Fibroblast of peridontal ligament (primary cell): ENCODE measurements around the gene ME2.
"Not testable (repeated sequence)": the region's sequence is repeated elsewhere in the genome, so short reads cannot be mapped to it uniquely, and the experiment has no call there.

Experiments
- DNase-seq: peaks from one replicate; pipeline ENCODE4 v3.0.0-alpha.2; 2010; ENCODE audit errors: extremely low read depth

Gene ME2

DNA sequence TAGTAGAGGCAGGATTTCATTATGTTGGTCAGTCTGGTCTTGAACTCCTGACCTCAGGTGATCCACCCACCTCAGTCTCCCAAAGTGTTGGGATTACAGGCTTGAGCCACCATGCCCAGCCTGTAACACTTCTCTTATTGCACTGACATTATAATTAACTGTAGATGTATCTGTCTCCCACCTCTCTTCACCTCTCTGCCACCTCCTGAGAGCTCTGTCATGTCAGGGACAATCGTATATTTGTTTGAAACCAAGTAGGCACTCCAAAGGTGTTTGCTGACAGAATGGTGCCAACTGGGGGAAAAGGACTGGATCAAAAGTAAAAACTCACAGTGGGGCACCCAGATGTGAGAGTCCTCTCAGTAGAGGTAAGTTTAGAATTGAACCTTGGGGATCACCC, 17.3 kb upstream of the ME2 start:
- DNase-seq = no peak

DNA sequence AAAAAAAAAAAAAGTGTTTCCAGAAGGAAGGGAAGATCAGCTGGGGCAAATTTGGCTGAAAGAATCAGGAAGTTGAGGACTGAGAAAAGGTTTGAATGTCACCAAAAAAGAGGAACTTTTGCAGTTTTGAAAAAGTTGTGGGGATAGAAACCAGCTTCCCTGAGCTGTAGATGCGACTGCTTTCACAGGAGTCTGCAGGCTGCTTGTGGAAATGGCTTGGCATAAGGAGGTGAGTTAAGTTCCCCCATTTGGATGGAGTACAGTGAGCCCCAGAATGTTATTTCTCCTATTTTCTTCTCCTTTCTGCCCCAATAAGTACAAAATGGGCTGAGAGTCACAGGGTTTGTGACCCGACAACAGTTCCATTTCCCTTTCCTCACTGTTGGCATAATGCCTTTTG, 16.5 kb upstream of the ME2 start:
- DNase-seq = no peak

DNA sequence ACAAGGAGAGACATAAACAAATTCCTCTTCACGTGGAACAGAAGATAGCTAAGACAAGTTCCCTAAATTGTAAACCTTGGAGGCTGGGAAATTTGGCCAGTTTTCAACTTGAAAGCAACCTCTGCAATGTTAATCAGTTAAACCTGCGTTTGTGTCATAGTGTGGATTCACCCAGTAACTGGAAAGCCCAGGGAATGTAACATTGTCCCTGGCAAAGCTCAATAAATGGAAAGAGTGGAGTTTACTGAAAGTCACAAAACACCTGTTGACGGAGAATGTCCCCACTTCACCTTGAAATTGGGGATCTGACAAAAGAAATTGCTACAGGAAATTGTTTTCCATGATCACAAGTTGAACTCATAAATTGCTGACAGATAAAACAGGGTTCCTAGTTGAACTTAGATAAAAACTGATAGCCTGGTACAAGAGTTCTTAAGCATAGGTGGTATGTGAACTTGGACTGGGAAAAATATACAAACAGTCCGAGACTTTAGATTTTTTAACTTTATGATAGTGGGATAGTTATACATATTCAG, 15.0 kb upstream of the ME2 start:
- no peak for DNase-seq

DNA sequence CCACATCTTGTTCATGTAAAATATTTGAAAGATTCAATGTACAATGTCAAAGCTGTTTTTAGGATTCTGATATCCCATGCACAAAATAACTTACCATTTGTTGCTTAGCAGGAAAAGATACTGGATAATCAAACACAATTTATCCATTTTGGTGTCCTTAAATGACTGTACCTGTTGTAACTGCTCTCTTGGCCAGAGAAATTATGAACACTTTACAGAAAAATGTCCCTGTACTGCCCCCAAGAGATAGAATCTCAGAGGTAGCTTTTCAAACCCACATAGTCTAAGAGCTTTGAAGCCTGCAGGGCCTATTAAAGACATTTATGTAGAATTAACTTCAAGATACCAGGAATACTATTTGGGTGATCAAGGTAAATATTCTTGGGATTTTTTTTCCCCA, 12.2 kb upstream of the ME2 start:
- DNase-seq = peak; percentile 25

DNA sequence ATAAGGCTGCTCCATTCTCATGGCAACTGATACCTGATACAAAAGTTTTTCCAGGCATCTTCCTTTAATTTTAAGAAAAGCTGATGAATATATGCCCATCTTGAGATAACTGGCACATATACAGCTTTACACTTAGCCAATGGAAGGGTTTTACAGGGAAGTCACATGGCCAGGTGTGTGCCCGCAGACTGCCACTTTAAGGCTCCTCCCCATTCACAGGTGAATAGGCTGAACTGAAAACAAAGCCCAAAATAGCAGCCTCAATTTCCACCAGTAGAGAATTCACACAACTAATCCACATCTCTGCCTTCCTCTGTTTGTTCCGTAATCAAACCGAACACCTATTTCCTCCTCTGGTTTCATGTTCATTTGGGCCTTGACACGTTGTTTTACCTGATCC, 9.8 kb upstream of the ME2 start:
- no peak for DNase-seq

DNA sequence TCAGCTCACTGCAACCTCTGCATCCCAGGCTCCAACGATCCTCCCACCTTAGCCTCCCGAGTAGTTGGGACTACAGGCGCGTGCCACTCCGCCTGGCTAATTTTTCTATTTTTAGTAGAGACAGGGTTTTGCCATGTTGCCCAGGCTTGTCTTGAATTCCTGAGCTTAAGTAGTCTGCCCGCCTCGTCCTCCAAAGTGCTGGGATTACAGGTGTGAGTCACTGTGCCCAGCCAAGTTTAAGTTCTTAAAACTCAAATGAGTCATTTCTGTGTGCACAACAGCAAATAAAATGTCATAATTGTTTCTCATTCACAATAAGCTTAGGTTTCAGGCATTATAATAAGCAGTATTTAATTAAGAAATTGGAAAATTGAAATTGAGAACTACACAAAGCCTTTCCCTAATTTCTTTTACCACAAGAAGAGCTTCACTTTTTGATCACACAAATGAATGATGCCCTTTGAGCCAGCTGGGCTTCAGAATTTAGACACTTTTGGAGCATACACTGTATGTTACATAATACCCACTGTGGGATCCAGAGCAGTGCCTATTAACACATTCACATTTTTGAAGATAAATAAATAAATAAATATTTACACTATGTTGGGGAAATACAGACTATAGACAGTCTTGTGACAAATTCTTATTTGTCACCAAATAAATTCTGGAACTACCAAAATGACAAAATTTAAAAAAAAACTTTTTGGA, 8.6 kb upstream of the ME2 start:
- peak; percentile 37 for DNase-seq

DNA sequence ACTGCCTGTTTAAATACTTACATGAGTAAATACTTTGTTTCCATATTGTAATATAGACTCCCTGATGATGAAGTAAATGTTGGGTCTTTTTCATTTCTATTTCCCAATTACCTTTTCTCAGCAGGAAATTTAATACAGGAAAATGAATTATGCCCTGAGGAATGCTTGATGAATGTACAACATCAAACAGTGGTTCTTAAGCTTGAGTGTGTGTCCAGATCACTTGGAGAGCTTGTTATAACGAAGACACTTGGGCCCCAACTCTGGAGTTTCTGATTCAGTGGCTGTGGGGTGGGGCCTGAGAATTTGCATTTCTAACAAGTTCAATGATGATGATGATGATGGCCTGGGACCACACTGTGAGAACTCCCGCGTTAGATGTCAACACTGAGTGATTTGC, 7.1 kb upstream of the ME2 start:
- no peak for DNase-seq

DNA sequence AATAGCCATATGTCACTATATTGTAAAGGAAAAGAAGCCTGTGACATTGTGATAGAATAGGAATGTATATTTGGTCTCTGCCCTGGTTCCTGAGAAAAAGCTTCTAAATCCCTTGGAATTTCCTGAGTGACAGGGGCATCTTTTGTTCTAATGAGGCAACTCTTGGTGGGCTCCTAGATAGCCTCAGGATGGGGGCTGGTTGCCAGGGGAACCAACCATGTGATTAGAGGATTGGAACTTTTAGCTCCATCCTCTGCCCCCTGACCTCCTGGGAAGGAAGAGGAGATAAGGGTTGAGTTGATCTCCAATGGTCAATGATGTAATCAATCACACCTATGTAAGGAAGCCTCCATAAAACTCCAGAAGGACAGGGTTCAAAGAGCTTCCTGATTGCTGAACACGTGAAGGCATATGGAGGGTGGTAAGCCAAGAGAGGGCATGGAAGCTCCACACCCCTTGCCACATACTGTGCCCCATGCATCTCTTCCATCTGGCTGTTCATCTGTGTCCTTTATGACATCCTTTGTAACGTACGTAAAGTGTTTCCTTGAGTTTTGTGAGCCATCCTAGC, 2.9 kb upstream of the ME2 start:
- DNase-seq = no peak

DNA sequence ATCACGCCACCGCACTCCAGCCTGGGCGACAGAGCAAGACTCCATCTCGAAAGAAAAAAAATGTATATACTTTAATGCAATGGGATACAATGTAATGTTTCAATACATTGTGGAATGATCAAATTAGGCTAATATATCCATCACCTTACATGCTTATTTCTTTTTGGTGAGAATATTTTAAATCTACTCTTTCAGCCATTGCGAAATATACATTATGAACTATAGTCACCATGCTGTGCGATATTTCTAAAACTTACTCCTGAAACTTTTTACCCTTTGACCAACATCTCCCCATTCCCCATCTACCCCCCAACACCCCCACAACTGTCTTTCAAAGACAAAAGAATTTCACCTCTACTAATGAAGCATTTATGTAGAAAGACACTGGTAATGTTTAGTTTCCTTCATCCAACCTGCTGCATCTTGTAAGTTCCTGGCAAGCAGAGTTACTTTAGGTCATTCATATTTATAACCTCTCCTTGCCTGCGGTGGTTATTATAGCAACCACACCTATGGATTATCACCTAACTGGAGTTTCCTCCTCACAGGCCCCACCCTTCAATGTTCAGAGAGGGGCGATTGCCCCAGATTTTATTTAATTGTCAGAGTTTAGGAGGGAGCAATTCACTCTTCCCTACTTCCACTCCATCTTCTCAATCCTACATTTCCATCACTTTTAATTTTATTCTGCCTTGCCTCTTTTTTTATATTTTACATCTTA, 1.2 kb upstream of the ME2 start:
- DNase-seq = no peak

DNA sequence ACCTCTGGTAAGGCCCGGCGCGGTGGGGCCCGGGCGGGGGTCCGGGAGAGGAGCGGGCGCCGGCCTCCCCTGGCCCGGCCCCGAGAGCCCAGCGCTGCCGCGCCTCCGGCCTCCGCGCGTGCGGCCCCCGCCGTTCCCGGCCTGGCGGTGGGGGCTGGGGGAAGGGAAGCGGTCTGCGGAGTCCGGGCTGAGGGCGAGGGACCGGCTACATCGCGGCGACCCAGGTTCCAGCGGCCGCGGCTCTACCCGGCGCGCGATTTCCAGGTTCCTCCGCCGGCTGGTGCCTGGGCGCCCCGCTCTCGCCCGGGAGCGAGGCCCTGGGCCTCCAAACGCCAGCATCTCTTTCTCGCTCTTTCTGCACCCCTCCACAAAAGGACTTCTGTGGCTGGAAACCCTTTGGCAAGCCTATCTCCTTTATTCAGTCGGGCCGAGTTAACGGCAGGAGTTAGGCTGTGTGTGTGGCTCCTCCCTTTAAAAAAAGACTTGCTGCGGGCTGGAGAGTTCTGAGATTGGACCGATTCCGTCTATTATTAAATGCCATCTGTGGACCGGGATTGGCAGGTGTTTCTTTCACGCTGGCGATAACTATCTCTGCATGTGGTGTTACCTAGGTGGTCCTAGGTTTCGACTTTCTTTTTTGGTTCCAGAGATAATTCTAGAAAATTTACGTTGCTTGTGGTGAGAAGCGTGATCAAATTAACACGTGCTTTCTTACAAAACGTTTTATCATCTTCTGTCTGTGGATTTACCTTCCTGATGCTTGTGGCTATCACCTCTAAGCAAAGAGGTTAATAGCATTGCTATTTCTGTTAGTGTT, 592 bp downstream of the ME2 start:
- peak; percentile 53 for DNase-seq

DNA sequence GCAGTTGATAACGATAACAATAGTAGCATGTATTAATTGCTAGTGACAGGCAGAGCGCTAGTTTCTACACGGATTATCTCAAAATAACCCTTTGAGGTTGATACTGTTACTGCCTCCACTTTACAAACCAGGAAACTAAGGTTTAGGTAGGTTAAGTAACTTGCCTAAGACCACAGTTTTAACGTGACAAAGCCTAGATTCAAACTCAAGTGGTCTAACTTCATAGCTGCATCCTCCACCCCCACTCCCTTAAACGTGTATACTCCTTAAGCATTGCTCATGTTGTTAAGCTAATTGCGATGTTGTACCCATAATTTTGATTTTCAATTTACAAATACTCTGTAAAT, 1.2 kb downstream of the ME2 start:
- peak; percentile 12 for DNase-seq

DNA sequence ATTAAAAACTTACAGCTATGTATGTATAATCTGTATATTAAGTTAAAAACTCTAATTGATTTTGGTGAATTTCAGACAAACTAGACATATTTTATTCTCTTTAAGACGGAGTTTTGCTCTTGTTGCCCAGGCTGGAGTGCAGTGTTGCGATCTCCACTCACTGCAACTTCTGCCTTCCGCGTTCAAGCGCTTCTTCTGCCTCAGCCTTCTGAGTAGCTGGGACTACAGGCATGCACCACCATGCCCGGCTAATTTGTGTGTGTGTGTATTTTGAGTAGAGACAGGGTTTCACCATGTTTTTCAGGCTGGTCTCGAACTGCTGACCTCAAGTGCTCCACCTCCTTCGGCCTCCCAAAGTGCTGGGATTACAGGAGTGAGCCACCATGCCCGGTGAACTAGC, 2.0 kb downstream of the ME2 start:
- DNase-seq = not testable (repeated sequence)

DNA sequence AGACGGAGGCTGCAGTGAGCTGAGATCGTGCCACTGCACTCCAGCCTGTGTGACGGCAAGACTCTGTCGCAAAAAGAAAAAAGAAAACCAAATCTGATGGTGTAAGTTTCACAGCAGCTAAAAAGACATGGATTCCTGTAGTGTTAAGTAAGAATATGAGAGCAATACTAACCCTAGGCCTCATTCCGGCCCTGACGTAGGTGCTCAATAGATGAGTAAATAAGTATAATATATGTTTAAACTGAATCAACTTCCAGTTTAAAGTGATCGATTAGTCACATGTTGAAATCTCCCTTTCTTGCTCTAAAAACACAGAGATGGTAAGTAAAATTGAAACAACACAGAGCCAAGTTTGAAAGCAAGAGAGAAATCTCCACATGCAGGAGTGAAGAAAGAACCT, 8.0 kb downstream of the ME2 start:
- no peak for DNase-seq

DNA sequence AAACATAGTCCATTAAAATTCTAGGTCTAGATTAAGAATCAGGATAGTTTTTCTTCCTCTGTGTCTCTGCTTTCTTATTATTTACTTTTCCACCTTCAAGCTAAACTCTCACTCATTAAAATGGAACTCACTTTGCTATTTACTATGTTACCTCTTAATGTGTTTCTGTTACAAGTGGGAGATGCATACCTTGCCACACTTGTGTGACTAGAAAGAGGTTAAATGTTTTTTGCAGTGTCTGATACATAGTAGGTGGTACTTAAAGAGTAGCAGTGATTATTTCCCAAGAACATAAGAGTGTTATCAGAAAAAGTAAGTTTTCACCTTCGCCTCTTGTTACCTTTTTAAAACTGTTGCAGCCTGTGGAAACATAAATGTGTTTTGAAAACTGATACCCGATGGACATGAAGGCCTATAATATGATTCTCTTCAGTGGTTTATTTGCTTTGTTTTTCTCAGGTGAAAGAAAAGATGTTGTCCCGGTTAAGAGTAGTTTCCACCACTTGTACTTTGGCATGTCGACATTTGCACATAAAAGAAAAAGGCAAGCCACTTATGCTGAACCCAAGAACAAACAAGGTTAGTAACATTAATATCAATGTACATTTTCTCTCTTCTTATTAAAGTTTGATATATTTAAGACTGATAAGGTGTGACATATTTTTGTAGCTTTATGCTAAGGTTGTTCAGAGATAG, 16.6 kb downstream of the ME2 start:
- no peak for DNase-seq

DNA sequence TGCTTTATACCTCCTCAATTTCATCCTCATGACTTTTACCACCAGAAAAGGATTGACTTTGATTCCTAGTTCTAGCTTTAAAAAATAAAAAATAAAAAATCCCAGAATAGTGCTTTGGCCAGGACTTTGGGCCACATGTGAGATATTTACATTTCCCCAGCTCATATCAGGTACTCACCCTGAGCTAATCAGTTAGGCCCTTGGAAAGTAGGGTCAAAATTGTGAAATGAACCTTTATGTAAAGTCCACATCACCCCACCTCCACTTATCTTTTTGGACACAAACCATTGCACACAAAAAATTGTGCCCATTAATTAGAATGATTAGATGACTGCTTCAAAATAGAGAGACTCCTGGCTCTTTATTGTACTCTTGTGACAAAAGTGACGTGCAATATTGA, 17.2 kb downstream of the ME2 start:
- DNase-seq = no peak

DNA sequence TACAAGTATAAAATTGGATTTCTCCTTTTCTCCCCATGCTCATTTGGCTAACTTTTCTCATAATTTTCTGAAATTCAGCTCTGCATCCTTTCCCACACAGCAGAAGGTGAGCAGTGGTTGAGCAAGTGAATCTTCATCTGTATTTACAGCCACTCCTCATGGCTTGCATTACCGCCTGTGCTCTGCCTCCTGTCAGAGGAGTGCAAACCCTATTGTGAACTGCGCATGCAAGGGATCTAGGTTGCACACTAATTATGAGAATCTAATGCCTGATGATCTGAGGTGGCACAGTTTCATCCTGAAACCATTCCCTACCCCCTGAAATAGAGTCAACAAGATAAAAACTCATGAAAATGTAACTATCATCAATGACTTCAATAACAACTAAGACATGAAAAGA, 20.0 kb downstream of the ME2 start:
- no peak for DNase-seq

DNA sequence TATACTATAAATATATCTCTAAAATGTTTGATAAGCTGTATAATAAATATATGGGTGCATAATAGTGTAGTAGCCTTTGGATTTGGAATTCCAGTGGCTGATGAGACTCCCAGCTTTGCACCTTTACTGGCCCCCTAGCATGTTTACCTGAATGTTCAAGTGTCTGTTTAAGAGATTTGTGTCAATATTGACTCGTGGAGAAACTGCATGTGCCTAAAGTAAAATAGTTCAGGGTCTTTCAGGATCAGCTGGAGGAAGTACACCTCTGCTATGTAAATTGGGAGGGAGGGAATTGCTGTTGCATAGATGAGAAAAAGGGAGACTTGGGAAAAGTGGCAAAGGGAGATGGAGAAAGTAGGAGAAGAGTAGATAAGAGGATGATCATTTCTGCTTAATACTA, 23.9 kb downstream of the ME2 start:
- no peak for DNase-seq

DNA sequence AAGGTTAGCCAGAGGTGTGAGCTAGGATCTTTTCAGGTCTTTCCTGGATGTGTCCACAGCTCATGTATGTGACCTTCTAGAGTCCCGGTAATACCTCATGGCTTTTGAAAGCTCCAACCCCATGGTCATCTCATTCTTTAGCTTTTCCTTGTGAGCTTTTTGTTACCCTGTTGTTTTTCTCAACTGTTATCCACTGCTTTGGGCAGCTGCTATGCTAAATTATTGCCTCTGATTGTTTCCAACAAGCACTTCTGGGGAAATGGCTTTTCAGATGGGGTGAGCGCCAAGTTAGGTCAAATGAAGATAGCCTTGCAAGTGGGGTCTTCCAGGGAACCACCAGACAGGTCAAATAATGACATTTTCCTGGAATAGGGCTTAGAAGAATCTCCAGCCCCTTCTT, 27.9 kb downstream of the ME2 start:
- DNase-seq = no peak

DNA sequence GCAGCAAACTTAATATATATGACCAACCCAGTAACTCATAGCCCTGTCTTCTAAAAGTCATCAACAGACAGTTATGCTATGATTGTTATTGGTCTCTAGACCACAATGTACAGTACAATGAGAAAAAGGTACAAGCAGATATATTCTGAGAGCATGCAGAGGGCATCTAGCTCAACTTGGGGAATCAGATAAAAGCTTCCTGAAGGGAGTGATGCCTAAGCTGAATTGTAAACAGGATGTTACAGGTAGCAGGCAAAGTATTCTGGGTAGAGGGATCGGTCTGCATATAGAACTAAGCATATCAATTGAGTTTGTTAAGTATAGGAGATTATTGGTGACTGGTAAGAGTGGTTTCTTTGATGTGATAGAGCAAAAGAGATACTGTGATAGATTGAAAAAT, 30.3 kb downstream of the ME2 start:
- no peak for DNase-seq

DNA sequence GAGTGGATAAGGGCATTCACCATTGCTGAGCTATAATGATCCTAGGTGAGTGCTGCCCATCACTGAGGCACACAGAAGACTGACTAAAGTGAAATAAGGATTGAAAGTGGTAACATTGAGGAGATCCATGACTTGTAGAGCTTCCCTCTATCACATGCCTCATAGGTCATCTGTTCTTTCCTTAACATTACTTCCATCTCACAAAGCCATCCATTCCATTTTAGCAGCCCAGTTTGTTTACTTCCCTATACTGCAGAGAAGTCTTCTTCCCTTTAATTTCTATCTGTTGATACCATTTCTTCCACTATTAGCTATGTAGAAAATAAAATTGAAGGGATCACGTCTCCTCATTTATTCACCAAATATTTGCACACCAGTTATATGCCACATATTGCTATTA, 32.1 kb downstream of the ME2 start:
- DNase-seq = no peak

DNA sequence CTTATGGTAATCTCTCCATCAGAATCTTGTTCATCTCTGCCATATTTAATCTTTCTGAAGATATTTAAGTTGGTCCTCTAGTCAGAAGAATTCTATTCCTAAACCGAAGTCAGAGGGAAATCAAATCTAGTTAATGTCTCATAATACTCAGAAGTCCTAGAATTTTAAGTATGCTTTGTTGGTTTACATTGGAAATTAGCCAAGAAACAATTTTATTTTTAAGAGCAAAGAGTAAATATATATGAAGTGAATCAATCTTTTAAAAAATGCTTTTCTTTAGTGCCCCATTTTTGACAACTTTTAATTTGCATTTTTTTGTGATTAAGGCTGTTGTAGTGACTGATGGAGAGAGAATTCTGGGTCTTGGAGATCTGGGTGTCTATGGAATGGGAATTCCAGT, 38.1 kb downstream of the ME2 start:
- DNase-seq = peak; percentile 3

DNA sequence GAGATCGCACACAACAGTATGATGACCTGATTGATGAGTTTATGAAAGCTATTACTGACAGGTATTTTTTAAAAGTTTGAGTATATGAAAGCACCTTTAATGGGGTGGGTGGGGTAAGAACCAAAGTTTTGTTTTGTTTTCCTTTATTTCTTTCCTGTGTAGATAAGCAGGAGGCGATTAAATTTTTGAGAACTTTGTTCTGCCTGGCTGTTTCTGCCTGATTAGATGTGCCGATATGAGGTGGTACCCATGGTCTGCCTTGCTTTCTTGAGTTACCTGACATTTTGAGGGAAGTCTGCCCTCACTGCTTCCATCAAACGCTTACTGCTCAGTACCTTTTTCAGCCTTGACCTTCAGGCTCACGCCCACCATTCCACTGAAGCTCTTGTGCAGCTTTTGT, 39.2 kb downstream of the ME2 start:
- DNase-seq = no peak
